WI38 (cell line): ENCODE measurements around the gene NBEA.

ENCODE experiments used
- H3K4me3 ChIP-seq: 2 replicates; pipeline ENCODE4 v1.5.1; 2011; ENCODE audit warnings: low read depth, mild to moderate bottlenecking, control low read depth, low read length
- TF ChIP-seq, protein P1 (sequence below): IDR thresholded peaks from 2 replicates; pipeline ENCODE4 v1.5.1; 2012; ENCODE audit warnings: low read depth, mild to moderate bottlenecking, control low read depth, low read length

The NBEA gene

DNA sequence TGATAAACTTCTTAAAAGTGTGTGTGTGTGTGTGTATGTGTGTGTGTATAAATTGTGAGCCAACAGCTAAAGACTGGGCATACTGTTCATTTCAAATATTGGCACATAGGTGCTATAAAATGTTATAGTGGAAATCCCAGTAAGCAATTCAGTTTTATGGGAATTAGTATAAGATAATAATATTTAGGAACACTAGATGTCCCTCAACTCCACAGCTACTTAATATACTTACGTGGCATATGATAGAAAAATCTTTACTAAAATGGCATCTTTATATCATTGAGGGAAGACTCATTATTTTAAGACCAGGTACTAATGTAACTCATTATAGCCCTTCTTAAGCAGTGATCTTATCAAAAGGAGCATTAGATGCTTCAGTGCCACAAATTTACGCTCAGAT is 268.2 kb downstream of the NBEA start:
- TF ChIP-seq, protein P1, sequence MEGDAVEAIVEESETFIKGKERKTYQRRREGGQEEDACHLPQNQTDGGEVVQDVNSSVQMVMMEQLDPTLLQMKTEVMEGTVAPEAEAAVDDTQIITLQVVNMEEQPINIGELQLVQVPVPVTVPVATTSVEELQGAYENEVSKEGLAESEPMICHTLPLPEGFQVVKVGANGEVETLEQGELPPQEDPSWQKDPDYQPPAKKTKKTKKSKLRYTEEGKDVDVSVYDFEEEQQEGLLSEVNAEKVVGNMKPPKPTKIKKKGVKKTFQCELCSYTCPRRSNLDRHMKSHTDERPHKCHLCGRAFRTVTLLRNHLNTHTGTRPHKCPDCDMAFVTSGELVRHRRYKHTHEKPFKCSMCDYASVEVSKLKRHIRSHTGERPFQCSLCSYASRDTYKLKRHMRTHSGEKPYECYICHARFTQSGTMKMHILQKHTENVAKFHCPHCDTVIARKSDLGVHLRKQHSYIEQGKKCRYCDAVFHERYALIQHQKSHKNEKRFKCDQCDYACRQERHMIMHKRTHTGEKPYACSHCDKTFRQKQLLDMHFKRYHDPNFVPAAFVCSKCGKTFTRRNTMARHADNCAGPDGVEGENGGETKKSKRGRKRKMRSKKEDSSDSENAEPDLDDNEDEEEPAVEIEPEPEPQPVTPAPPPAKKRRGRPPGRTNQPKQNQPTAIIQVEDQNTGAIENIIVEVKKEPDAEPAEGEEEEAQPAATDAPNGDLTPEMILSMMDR, result no peak

DNA sequence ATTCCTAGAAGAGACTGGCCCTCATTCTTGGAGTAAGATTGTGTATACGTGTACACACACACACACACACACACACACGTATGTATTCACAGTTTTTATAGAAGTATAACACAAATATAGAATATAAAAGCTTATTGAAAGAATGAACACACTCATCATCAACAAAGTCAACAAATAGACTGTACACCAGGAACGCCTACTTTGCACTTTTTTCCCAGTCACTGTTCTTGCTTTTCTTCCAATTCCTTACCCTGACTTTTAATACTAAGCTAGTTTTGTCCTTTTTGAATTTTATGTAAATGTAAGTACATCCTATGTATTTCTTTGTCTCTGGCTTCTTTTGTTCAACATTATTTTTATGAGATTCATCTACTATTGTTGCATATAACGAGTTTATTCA is 269.9 kb downstream of the NBEA start:
- H3K4me3 ChIP-seq, result no peak overlapping the region
- TF ChIP-seq, protein P1, result no peak

More for the DNA sequence above, 268.2 kb downstream of the NBEA start:
- no peak overlapping the region for H3K4me3 ChIP-seq

DNA sequence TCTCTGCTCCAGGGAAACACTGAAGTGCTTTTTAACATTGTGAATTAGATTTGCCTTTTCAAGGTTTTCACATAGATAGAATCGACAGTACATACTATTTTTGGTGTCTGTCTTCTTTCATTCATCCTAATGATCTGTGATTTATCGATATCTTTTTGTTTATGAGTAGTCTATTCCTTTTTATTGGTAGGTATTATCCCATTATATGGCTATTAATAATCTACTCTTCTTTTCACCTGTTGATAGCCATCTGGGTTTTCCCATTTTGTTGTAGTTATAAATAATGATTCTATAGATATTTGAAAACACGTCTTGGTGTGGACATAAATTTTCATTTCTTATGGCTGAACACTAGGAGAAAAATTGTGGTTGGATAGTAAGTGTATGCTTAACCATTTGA is 271.8 kb downstream of the NBEA start:
- TF ChIP-seq, protein P1, result no peak
- H3K4me3 ChIP-seq, result no peak overlapping the region

DNA sequence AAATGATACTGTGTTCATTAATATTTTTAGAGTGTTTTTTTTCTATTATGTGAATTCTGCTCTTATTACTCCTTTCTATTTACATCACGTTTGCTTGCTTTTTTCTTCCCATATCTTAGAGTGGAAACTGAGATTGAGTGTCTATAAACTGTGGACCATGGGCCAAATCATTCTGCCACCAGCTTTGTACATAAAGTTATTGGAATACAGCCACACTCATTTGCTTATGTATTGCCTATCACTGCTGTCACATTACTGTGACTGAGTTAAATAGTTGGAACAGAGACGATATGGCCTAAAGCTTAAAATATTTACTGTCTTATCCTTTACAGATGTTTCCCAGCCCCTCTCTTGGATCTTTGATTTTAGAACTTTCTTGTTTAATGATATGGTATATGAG is 274.1 kb downstream of the NBEA start:
- TF ChIP-seq, protein P1, result no peak
- H3K4me3 ChIP-seq, result no peak overlapping the region

DNA sequence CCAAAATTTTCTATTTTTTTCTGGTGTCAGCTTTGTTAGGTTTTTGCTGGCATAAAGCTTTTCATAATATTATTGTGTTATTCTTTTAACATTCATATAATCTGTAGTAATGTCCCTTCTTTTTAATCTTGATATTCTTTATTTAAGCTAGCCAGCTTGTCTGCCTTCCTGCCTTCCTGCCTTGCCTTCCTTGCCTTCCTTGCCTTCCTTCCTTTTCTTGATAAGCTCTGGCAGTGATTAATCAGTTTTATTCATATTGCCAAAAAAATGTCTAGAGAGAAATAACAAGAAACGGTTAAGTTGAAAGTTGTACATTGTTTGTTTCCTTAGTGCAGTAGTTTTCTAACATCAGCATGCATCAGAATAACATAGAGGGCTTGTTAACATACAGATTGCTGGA is 277.0 kb downstream of the NBEA start:
- H3K4me3 ChIP-seq, result no peak overlapping the region
- TF ChIP-seq, protein P1, result no peak

DNA sequence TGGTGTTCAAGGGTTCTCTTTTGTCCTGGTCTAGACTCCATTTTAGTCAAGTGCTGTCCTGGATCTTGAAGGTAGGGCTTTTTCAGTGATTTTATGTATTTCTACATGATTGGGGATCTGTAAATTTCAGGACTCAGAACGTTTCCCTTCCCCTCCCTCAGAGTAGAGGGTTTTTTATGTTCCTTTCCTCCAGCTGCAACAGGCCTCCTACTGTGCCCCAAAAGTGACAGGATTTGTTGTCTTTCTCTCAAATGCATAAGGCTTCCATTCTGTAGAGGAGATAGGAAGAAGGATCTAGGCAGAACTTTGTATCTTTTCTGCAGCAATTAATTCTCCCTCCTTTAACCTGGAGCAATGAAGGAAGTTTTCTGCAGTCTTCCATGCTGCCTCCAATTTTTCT is 283.1 kb downstream of the NBEA start:
- no peak overlapping the region for H3K4me3 ChIP-seq
- TF ChIP-seq, protein P1, result no peak

DNA sequence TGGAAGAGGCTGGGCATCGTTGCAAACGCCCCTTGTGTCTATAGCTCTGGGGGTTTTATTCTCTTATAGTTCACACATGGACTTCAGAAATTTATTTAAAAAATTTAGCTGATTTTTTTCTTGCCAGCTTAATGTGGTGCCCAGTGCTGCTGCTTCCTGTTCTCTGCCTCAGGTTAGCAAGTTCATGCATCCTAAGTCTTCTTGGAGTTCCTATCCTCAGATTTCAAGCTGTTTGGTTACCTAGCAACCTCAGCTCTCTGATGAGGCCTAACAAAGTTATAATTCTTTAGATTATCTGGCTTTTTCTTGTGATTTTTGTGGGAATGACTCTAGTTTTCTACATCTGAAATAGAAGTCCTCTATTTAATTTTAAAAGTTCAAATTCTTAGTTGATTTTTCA is 283.5 kb downstream of the NBEA start:
- no peak overlapping the region for H3K4me3 ChIP-seq
- TF ChIP-seq, protein P1, result no peak
